ENCODE results near the gene CAP1.

The CAP1 gene

GRCh38 chr1:40058097-40058452, 17.5 kb downstream of the CAP1 start:
- no peaks in the 10 kb centered on the region for H3K9me3 ChIP-seq (ENCODE audit: control insufficient read depth in 1 of 2, low read length in 2 of 2)
- no peak overlapping the region for H3K9ac ChIP-seq (ENCODE audit: low read depth in 1 of 2, low read length in 2 of 2)
- H3K27me3 ChIP-seq (ENCODE audit: control insufficient read depth in 1 of 2, insufficient read depth in 2 of 2, low read length in 2 of 2), result no peaks in the 10 kb centered on the region
- H3K36me3 ChIP-seq (ENCODE audit: control insufficient read depth in 1 of 2, insufficient read depth in 2 of 2, low read length in 2 of 2), result peaks cover 16 to 28% of the 10 kb centered on the region in 2 donors
- no peak overlapping the region for H3K27ac ChIP-seq (ENCODE audit: low read depth, low read length)
- peaks cover 61 to 72% of the 10 kb centered on the region in 2 donors for H3K4me1 ChIP-seq (ENCODE audit: control insufficient read depth in 1 of 2, insufficient read depth in 2 of 2, low read length in 2 of 2)
- no peak overlapping the region for H3K4me3 ChIP-seq (ENCODE audit: low read depth in 1 of 2, low read length in 2 of 2)

GRCh38 chr1:40058453-40059337, 18.2 kb downstream of the CAP1 start:
- Histone ChIP-seq H3K4me3 (ENCODE audit: low read depth in 1 of 2, low read length in 2 of 2) (peak overlapping the region in 1 of 2 donors; percentile 12), H3K27me3 (ENCODE audit: control insufficient read depth in 1 of 2, insufficient read depth in 2 of 2, low read length in 2 of 2) (no peaks in the 10 kb centered on the region), H3K36me3 (ENCODE audit: control insufficient read depth in 1 of 2, insufficient read depth in 2 of 2, low read length in 2 of 2) (peaks cover 19 to 32% of the 10 kb centered on the region in 2 donors), H3K4me1 (ENCODE audit: control insufficient read depth in 1 of 2, insufficient read depth in 2 of 2, low read length in 2 of 2) (peaks cover 61 to 65% of the 10 kb centered on the region in 2 donors), H3K9ac (ENCODE audit: low read depth in 1 of 2, low read length in 2 of 2) (no peak overlapping the region), H3K27ac (ENCODE audit: low read depth, low read length) (no peak overlapping the region), H3K9me3 (ENCODE audit: control insufficient read depth in 1 of 2, low read length in 2 of 2) (no peaks in the 10 kb centered on the region)

- Histone ChIP-seq H3K27ac (ENCODE audit: low read depth, low read length) (no peak overlapping the region), H3K4me3 (ENCODE audit: low read depth in 1 of 2, low read length in 2 of 2) (peak overlapping the region; percentile 14 to 15), H3K36me3 (ENCODE audit: control insufficient read depth in 1 of 2, insufficient read depth in 2 of 2, low read length in 2 of 2) (peaks cover 26 to 40% of the 10 kb centered on the region in 2 donors), H3K4me1 (ENCODE audit: control insufficient read depth in 1 of 2, insufficient read depth in 2 of 2, low read length in 2 of 2) (peaks cover 61 to 66% of the 10 kb centered on the region in 2 donors), H3K9ac (ENCODE audit: low read depth in 1 of 2, low read length in 2 of 2) (no peak overlapping the region), H3K9me3 (ENCODE audit: control insufficient read depth in 1 of 2, low read length in 2 of 2) (no peaks in the 10 kb centered on the region), H3K27me3 (ENCODE audit: control insufficient read depth in 1 of 2, insufficient read depth in 2 of 2, low read length in 2 of 2) (no peaks in the 10 kb centered on the region)
Measured at GRCh38 chr1:40059338-40059959, 18.9 kb downstream of the CAP1 start.

- Histone ChIP-seq H3K9ac (ENCODE audit: low read depth in 1 of 2, low read length in 2 of 2) (no peak overlapping the region), H3K4me3 (ENCODE audit: low read depth in 1 of 2, low read length in 2 of 2) (peak overlapping the region; percentile 14 to 15), H3K36me3 (ENCODE audit: control insufficient read depth in 1 of 2, insufficient read depth in 2 of 2, low read length in 2 of 2) (peaks cover 33 to 47% of the 10 kb centered on the region in 2 donors), H3K4me1 (ENCODE audit: control insufficient read depth in 1 of 2, insufficient read depth in 2 of 2, low read length in 2 of 2) (peaks cover 56 to 62% of the 10 kb centered on the region in 2 donors), H3K27ac (ENCODE audit: low read depth, low read length) (no peak overlapping the region), H3K9me3 (ENCODE audit: control insufficient read depth in 1 of 2, low read length in 2 of 2) (no peaks in the 10 kb centered on the region), H3K27me3 (ENCODE audit: control insufficient read depth in 1 of 2, insufficient read depth in 2 of 2, low read length in 2 of 2) (no peaks in the 10 kb centered on the region)
Measured at GRCh38 chr1:40059960-40060750, 19.6 kb downstream of the CAP1 start.

- H3K4me3 ChIP-seq (ENCODE audit: low read depth in 1 of 2, low read length in 2 of 2), result no peak overlapping the region
Measured at GRCh38 chr1:40064797-40065499, 24.4 kb downstream of the CAP1 start.

GRCh38 chr1:40067023-40067422, 26.5 kb downstream of the CAP1 start:
- Histone ChIP-seq H3K9me3 (ENCODE audit: control insufficient read depth in 1 of 2, low read length in 2 of 2) (no peaks in the 10 kb centered on the region), H3K4me3 (ENCODE audit: low read depth in 1 of 2, low read length in 2 of 2) (no peak overlapping the region), H3K9ac (ENCODE audit: low read depth in 1 of 2, low read length in 2 of 2) (no peak overlapping the region), H3K27me3 (ENCODE audit: control insufficient read depth in 1 of 2, insufficient read depth in 2 of 2, low read length in 2 of 2) (no peaks in the 10 kb centered on the region), H3K27ac (ENCODE audit: low read depth, low read length) (no peak overlapping the region), H3K4me1 (ENCODE audit: control insufficient read depth in 1 of 2, insufficient read depth in 2 of 2, low read length in 2 of 2) (peaks cover 0 to 15% of the 10 kb centered on the region in 2 donors), H3K36me3 (ENCODE audit: control insufficient read depth in 1 of 2, insufficient read depth in 2 of 2, low read length in 2 of 2) (peaks cover 68 to 94% of the 10 kb centered on the region in 2 donors)

More at GRCh38 chr1:40064797-40065499, 24.4 kb downstream of the CAP1 start:
- no peaks in the 10 kb centered on the region for H3K27me3 ChIP-seq (ENCODE audit: control insufficient read depth in 1 of 2, insufficient read depth in 2 of 2, low read length in 2 of 2)
- H3K36me3 ChIP-seq (ENCODE audit: control insufficient read depth in 1 of 2, insufficient read depth in 2 of 2, low read length in 2 of 2), result peaks cover 66 to 90% of the 10 kb centered on the region in 2 donors
- peaks cover 11 to 22% of the 10 kb centered on the region in 2 donors for H3K4me1 ChIP-seq (ENCODE audit: control insufficient read depth in 1 of 2, insufficient read depth in 2 of 2, low read length in 2 of 2)
- H3K9ac ChIP-seq (ENCODE audit: low read depth in 1 of 2, low read length in 2 of 2), result no peak overlapping the region
- H3K27ac ChIP-seq (ENCODE audit: low read depth, low read length), result no peak overlapping the region
- no peaks in the 10 kb centered on the region for H3K9me3 ChIP-seq (ENCODE audit: control insufficient read depth in 1 of 2, low read length in 2 of 2)

GRCh38 chr1:40067851-40068250, 27.3 kb downstream of the CAP1 start:
- Histone ChIP-seq H3K36me3 (ENCODE audit: control insufficient read depth in 1 of 2, insufficient read depth in 2 of 2, low read length in 2 of 2) (peaks cover 67 to 96% of the 10 kb centered on the region in 2 donors), H3K27ac (ENCODE audit: low read depth, low read length) (no peak overlapping the region), H3K4me1 (ENCODE audit: control insufficient read depth in 1 of 2, insufficient read depth in 2 of 2, low read length in 2 of 2) (peaks cover 0 to 15% of the 10 kb centered on the region in 2 donors), H3K4me3 (ENCODE audit: low read depth in 1 of 2, low read length in 2 of 2) (no peak overlapping the region), H3K9me3 (ENCODE audit: control insufficient read depth in 1 of 2, low read length in 2 of 2) (no peaks in the 10 kb centered on the region), H3K27me3 (ENCODE audit: control insufficient read depth in 1 of 2, insufficient read depth in 2 of 2, low read length in 2 of 2) (no peaks in the 10 kb centered on the region), H3K9ac (ENCODE audit: low read depth in 1 of 2, low read length in 2 of 2) (no peak overlapping the region)

GRCh38 chr1:40072142-40072541, 31.6 kb downstream of the CAP1 start:
- no peak overlapping the region for H3K9ac ChIP-seq (ENCODE audit: low read depth in 1 of 2, low read length in 2 of 2)
- H3K9me3 ChIP-seq (ENCODE audit: control insufficient read depth in 1 of 2, low read length in 2 of 2), result no peaks in the 10 kb centered on the region
- H3K4me1 ChIP-seq (ENCODE audit: control insufficient read depth in 1 of 2, insufficient read depth in 2 of 2, low read length in 2 of 2), result no peaks in the 10 kb centered on the region
- no peak overlapping the region for H3K27ac ChIP-seq (ENCODE audit: low read depth, low read length)
- H3K4me3 ChIP-seq (ENCODE audit: low read depth in 1 of 2, low read length in 2 of 2), result no peak overlapping the region
- no peaks in the 10 kb centered on the region for H3K27me3 ChIP-seq (ENCODE audit: control insufficient read depth in 1 of 2, insufficient read depth in 2 of 2, low read length in 2 of 2)
- peaks cover 46 to 74% of the 10 kb centered on the region in 2 donors for H3K36me3 ChIP-seq (ENCODE audit: control insufficient read depth in 1 of 2, insufficient read depth in 2 of 2, low read length in 2 of 2)

- no peak overlapping the region for H3K9ac ChIP-seq (ENCODE audit: low read depth in 1 of 2, low read length in 2 of 2)
- H3K27me3 ChIP-seq (ENCODE audit: control insufficient read depth in 1 of 2, insufficient read depth in 2 of 2, low read length in 2 of 2), result no peaks in the 10 kb centered on the region
- no peaks in the 10 kb centered on the region for H3K9me3 ChIP-seq (ENCODE audit: control insufficient read depth in 1 of 2, low read length in 2 of 2)
- no peak overlapping the region for H3K27ac ChIP-seq (ENCODE audit: low read depth, low read length)
- H3K4me3 ChIP-seq (ENCODE audit: low read depth in 1 of 2, low read length in 2 of 2), result no peak overlapping the region
- peaks cover 36 to 65% of the 10 kb centered on the region in 2 donors for H3K36me3 ChIP-seq (ENCODE audit: control insufficient read depth in 1 of 2, insufficient read depth in 2 of 2, low read length in 2 of 2)
- H3K4me1 ChIP-seq (ENCODE audit: control insufficient read depth in 1 of 2, insufficient read depth in 2 of 2, low read length in 2 of 2), result no peaks in the 10 kb centered on the region
Measured at GRCh38 chr1:40073062-40073461, 32.5 kb downstream of the CAP1 start.

Measured in duodenal mucosa (tissue), 2 donors.